ENCODE results near the gene ATF6.

GRCh38 chr1:161747801-161748200 lies 18.3 kb upstream of the ATF6 start:
- TF ChIP-seq MXI1 (IDR thresholded peaks at IDR 0.05; ENCODE audit: low read depth, low read length) (no peak), SREBF1 (IDR thresholded peaks at IDR 0.05; ENCODE audit: borderline replicate concordance, low read depth, low read length) (no peak)
